ENCODE measurements around the gene MITF.

- no peak for TF ChIP-seq CTCF (IDR thresholded peaks at IDR 0.05)
- TF ChIP-seq POLR2AphosphoS5 (IDR thresholded peaks at IDR 0.05; ENCODE audit: low read depth, low read length): no peak
- TF ChIP-seq REST (IDR thresholded peaks at IDR 0.05; ENCODE audit: low read depth, low read length): no peak
- no peak for TF ChIP-seq TAF1 (IDR thresholded peaks at IDR 0.05; ENCODE audit: borderline replicate concordance, low read depth, low read length)
- TF ChIP-seq USF2 (IDR thresholded peaks at IDR 0.05; ENCODE audit: borderline replicate concordance, low read depth, low read length): no peak
- TF ChIP-seq EP300 (IDR thresholded peaks at IDR 0.05; ENCODE audit: borderline replicate concordance in 1 of 2, low read depth in 1 of 2, low read length in 1 of 2): no peak
- TF ChIP-seq MXI1 (IDR thresholded peaks at IDR 0.05; ENCODE audit: low read depth, low read length): no peak
- TF ChIP-seq JUND (IDR thresholded peaks at IDR 0.05): no peak
- no peak for TF ChIP-seq SIN3A (IDR thresholded peaks at IDR 0.05; ENCODE audit: borderline replicate concordance, low read depth, low read length)
- no peak for TF ChIP-seq EZH2phosphoT487 (IDR thresholded peaks at IDR 0.05; ENCODE audit: borderline replicate concordance, low read depth)
- TF ChIP-seq YY1 (IDR thresholded peaks at IDR 0.05; ENCODE audit: low read depth): no peak
- no peak for TF ChIP-seq USF1 (IDR thresholded peaks at IDR 0.05; ENCODE audit: borderline replicate concordance, low read depth)
- TF ChIP-seq MAX (IDR thresholded peaks at IDR 0.05; ENCODE audit: low read depth): no peak
Measured at GRCh38 chr3:69692761-69693160, 46.5 kb upstream of the MITF start.
